IPS-18c (cell line): Measurements from ENCODE around the gene SMAP1.

Source experiments
- H3K4me3 ChIP-seq: 2 replicates; pipeline ENCODE4 v1.7.0; 2013; ENCODE audit warnings: low read depth, mild to moderate bottlenecking, low read length, moderate library complexity; ENCODE audit not compliant: insufficient read depth
- H3K9me3 ChIP-seq: one replicate; pipeline ENCODE4 v1.6.1; 2013; ENCODE audit warnings: mild to moderate bottlenecking, low read length, moderate library complexity; ENCODE audit not compliant: control insufficient read depth, insufficient read depth

SMAP1 gene

GRCh38 chr6:70900047-70900446 is 232.4 kb downstream of the SMAP1 start:
- H3K9me3 ChIP-seq = peaks cover 2% of the 10 kb centered on the region
- H3K4me3 ChIP-seq = no peak overlapping the region

GRCh38 chr6:70901324-70901723 is 233.6 kb downstream of the SMAP1 start:
- H3K4me3 ChIP-seq = no peak overlapping the region

GRCh38 chr6:70903665-70904452 is 236.2 kb downstream of the SMAP1 start:
- no peak overlapping the region for H3K4me3 ChIP-seq
- no peaks in the 10 kb centered on the region for H3K9me3 ChIP-seq

More at GRCh38 chr6:70901324-70901723, 233.6 kb downstream of the SMAP1 start:
- no peaks in the 10 kb centered on the region for H3K9me3 ChIP-seq

GRCh38 chr6:70905742-70906141 is 238.1 kb downstream of the SMAP1 start:
- Histone ChIP-seq H3K4me3 (no peak overlapping the region), H3K9me3 (no peaks in the 10 kb centered on the region)
